Breast epithelium (tissue), 4 donors: ENCODE measurements around the gene NEDD4L. TPM values are rescaled to one million over a fixed set of nuclear protein-coding genes. Genes with fewer than 3 reads are reported as not detected.

Experiments
- DNase-seq, 2 donors: peaks; one replicate each; pipeline ENCODE4 v3.0.0-alpha.2; 2019; ENCODE audit warnings: low spot score in 2 of 2
- H3K27ac ChIP-seq, 2 donors: fragments of 200-600 bp; sonication (generic) in 1 of 2; one replicate each; pipeline ENCODE4 v1.5.1; 2016 to 2019; ENCODE audit warnings: mild to moderate bottlenecking in 1 of 2
- H3K27me3 ChIP-seq, 2 donors: fragments of 200-600 bp; sonication (generic) in 1 of 2; one replicate each; pipeline versions ENCODE4 v1.5.1 to v1.6.0; 2017 to 2019; ENCODE audit warnings: control low read depth in 1 of 2, mild to moderate bottlenecking in 1 of 2
- H3K36me3 ChIP-seq: fragments of 200-600 bp; one replicate; pipeline ENCODE4 v1.5.1; 2019
- H3K4me1 ChIP-seq, 2 donors: fragments of 200-600 bp; sonication (generic); one replicate each; pipeline ENCODE4 v1.5.1; 2016 to 2019; ENCODE audit warnings: control low read depth in 1 of 2
- H3K4me3 ChIP-seq, 3 donors: fragments of 200-600 bp; sonication (generic); 1 replicate in 2 of 3; 2 replicates in 1 of 3; pipeline ENCODE4 v1.5.1; 2016 to 2019; ENCODE audit warnings: mild to moderate bottlenecking in 3 of 3, moderate library complexity in 2 of 3
- H3K9me3 ChIP-seq, 2 donors: fragments of 200-600 bp; sonication (generic) in 1 of 2; one replicate each; pipeline ENCODE4 v1.5.1; 2016 to 2019; ENCODE audit warnings: control low read depth in 1 of 2
- CTCF ChIP-seq, 3 donors: fragments of 450-650 bp; IDR thresholded peaks; one replicate each; pipeline ENCODE4 v1.5.1; 2016 to 2017; ENCODE audit warnings: antibody characterized with exemption in 3 of 3, mild to moderate bottlenecking in 3 of 3, moderate library complexity in 3 of 3
- POLR2A ChIP-seq: fragments of 450-650 bp; IDR thresholded peaks from one replicate; pipeline ENCODE4 v1.6.1; 2016; ENCODE audit warnings: antibody characterized with exemption, mild to moderate bottlenecking, moderate library complexity
- POLR2AphosphoS5 ChIP-seq, 3 donors: sonication (generic); formaldehyde crosslinking; IDR thresholded peaks; one replicate each; pipeline ENCODE4 v1.6.1; 2017; ENCODE audit warnings: antibody characterized with exemption in 3 of 3
- intact Hi-C: fragments of 100-400 bp; cut with DNase I; formaldehyde crosslinking; loops from one replicate; pipeline ENCODE4 v1.15.1; 2023; ENCODE audit warnings: low total_unique reads
- total RNA-seq, 3 donors: library from RNA; depleted of rRNA; stranded (reverse); fragments of >200 nt; gene quantifications; one replicate each; pipeline ENCODE4 v1.1.0, GENCODE V29; 2016

The NEDD4L gene
- total RNA-seq, 3 donors from 2014 or later, result 26.2 to 162 (median 106) TPM

- TF ChIP-seq CTCF (IDR thresholded peaks at IDR 0.05), result no peak
- no peak for TF ChIP-seq POLR2AphosphoS5 (IDR thresholded peaks at IDR 0.05)
- no peak for TF ChIP-seq POLR2A
- intact Hi-C loops, result loop anchor here (2.0 kb wide), 1 partner anchor 401 kb away; no protein-coding TSS in a partner anchor
- no peaks in the 10 kb centered on the region for H3K4me1 ChIP-seq
- H3K27ac ChIP-seq, result no peak overlapping the region
- H3K9me3 ChIP-seq, result no peaks in the 10 kb centered on the region
- H3K36me3 ChIP-seq, result no peaks in the 10 kb centered on the region
- no peak overlapping the region for H3K4me3 ChIP-seq
- H3K27me3 ChIP-seq, result no peaks in the 10 kb centered on the region
- no peak for DNase-seq
Measured at GRCh38 chr18:58369616-58370015, 325.6 kb downstream of the NEDD4L start.

- intact Hi-C loops, result no loop called here
- no peak for DNase-seq
- no peak for TF ChIP-seq POLR2AphosphoS5 (IDR thresholded peaks at IDR 0.05)
- no peak for TF ChIP-seq POLR2A
- no peak for TF ChIP-seq CTCF (IDR thresholded peaks at IDR 0.05)
- no peaks in the 10 kb centered on the region for H3K27me3 ChIP-seq
- no peaks in the 10 kb centered on the region for H3K36me3 ChIP-seq
- H3K4me3 ChIP-seq, result no peak overlapping the region
- no peak overlapping the region for H3K27ac ChIP-seq
- H3K4me1 ChIP-seq, result no peaks in the 10 kb centered on the region
- no peaks in the 10 kb centered on the region for H3K9me3 ChIP-seq
Measured at GRCh38 chr18:58370038-58370580, 326.1 kb downstream of the NEDD4L start.

GRCh38 chr18:58370612-58371011 is 326.6 kb downstream of the NEDD4L start:
- H3K27me3 ChIP-seq, result no peaks in the 10 kb centered on the region
- intact Hi-C loops, result no loop called here
- H3K9me3 ChIP-seq, result no peaks in the 10 kb centered on the region
- H3K36me3 ChIP-seq, result no peaks in the 10 kb centered on the region
- no peak overlapping the region for H3K4me3 ChIP-seq
- no peak for DNase-seq
- H3K4me1 ChIP-seq, result no peaks in the 10 kb centered on the region
- TF ChIP-seq POLR2AphosphoS5 (IDR thresholded peaks at IDR 0.05) (no peak), CTCF (IDR thresholded peaks at IDR 0.05) (no peak), POLR2A (no peak)
- H3K27ac ChIP-seq, result no peak overlapping the region

- intact Hi-C loops, result no loop called here
- H3K27me3 ChIP-seq, result no peaks in the 10 kb centered on the region
- no peak overlapping the region for H3K27ac ChIP-seq
- no peaks in the 10 kb centered on the region for H3K4me1 ChIP-seq
- DNase-seq, result no peak
- no peak overlapping the region for H3K4me3 ChIP-seq
- TF ChIP-seq CTCF (IDR thresholded peaks at IDR 0.05) (no peak), POLR2AphosphoS5 (IDR thresholded peaks at IDR 0.05) (no peak), POLR2A (no peak)
- H3K36me3 ChIP-seq, result no peaks in the 10 kb centered on the region
- H3K9me3 ChIP-seq, result no peaks in the 10 kb centered on the region
Measured at GRCh38 chr18:58373481-58373880, 329.5 kb downstream of the NEDD4L start.

GRCh38 chr18:58375051-58375450 is 331.0 kb downstream of the NEDD4L start:
- Histone ChIP-seq H3K36me3 (no peaks in the 10 kb centered on the region), H3K27ac (no peak overlapping the region), H3K27me3 (no peaks in the 10 kb centered on the region), H3K9me3 (no peaks in the 10 kb centered on the region), H3K4me3 (no peak overlapping the region), H3K4me1 (no peaks in the 10 kb centered on the region)
- TF ChIP-seq POLR2A (no peak), POLR2AphosphoS5 (IDR thresholded peaks at IDR 0.05) (no peak), CTCF (IDR thresholded peaks at IDR 0.05) (no peak)
- DNase-seq, result no peak
- intact Hi-C loops, result no loop called here
